ENCODE data around the gene GNRHR. TPM values are rescaled to one million over a fixed set of nuclear protein-coding genes. Genes with fewer than 3 reads are reported as not detected.

The GNRHR gene
- polyA plus RNA-seq, 1 donor (not counting 4 experiments of a cell fraction or from before 2014, with no cell fraction given) = 0.24 TPM

DNA sequence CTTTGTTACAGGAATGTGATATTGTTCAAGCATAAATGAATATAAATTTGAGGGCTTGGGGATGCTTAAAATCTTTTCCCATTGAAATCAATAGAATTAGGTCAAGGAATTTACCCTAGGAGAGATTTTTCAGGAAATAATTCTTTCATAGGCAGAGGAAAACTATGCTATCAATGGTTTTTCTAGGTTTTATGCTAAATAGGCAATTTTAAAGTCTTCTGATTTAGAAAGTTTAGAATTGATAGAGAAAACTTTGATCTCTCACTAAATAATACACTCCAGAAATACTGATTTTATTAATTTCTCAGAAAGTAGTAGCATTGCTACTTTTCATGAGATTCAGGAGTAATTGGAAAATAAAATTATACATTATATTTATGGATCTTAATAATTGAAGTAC is 36.5 kb upstream of the GNRHR start:
- no peaks in the 10 kb centered on the region for H4K20me1 ChIP-seq (ENCODE audit: control insufficient read depth, extremely low read depth, insufficient read depth, low read length)
- H2AFZ ChIP-seq (ENCODE audit: control insufficient read depth, low read length) = no peak overlapping the region
- FAIRE-seq (no peak), DNase-seq (ENCODE audit: low read depth, low spot score) (no peak)
- no peaks in the 10 kb centered on the region for H3K27me3 ChIP-seq (ENCODE audit: control insufficient read depth, extremely low read depth, insufficient read depth, low read length)
- no peak overlapping the region for H3K9ac ChIP-seq (ENCODE audit: control insufficient read depth, extremely low read depth, insufficient read depth, low read length)
- no peak overlapping the region for H3K4me3 ChIP-seq (ENCODE audit: control insufficient read depth in 2 of 3, extremely low read depth in 1 of 3, insufficient read depth in 2 of 3, low read depth in 1 of 3, low read length in 3 of 3)
- no peak overlapping the region for H3K27ac ChIP-seq (ENCODE audit: control insufficient read depth, insufficient read depth, low read length)
- no peak for TF ChIP-seq EZH2 (IDR thresholded peaks at IDR 0.05; ENCODE audit: low read length)
- TF ChIP-seq, protein P1, sequence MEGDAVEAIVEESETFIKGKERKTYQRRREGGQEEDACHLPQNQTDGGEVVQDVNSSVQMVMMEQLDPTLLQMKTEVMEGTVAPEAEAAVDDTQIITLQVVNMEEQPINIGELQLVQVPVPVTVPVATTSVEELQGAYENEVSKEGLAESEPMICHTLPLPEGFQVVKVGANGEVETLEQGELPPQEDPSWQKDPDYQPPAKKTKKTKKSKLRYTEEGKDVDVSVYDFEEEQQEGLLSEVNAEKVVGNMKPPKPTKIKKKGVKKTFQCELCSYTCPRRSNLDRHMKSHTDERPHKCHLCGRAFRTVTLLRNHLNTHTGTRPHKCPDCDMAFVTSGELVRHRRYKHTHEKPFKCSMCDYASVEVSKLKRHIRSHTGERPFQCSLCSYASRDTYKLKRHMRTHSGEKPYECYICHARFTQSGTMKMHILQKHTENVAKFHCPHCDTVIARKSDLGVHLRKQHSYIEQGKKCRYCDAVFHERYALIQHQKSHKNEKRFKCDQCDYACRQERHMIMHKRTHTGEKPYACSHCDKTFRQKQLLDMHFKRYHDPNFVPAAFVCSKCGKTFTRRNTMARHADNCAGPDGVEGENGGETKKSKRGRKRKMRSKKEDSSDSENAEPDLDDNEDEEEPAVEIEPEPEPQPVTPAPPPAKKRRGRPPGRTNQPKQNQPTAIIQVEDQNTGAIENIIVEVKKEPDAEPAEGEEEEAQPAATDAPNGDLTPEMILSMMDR (optimal IDR thresholded peaks at IDR 0.05 in 1 of 3, IDR thresholded peaks at IDR 0.05 in 1 of 3, conservative IDR thresholded peaks at IDR 0.05 in 1 of 3; ENCODE audit: extremely low read depth in 1 of 3, insufficient read depth in 2 of 3, low read length in 3 of 3) = no peak
- H3K4me1 ChIP-seq (ENCODE audit: control insufficient read depth, extremely low read depth, insufficient read depth, low read length) = no peaks in the 10 kb centered on the region
- dilution Hi-C loops (cut with MboI; ENCODE audit: extremely low pct_ligation_motif_present, low sequenced_read_pairs) = no loop called here
- no peaks in the 10 kb centered on the region for H3K9me1 ChIP-seq (ENCODE audit: control insufficient read depth, extremely low read depth, insufficient read depth, low read length)
- H3K9me3 ChIP-seq (ENCODE audit: control insufficient read depth, low read depth, low read length) = no peaks in the 10 kb centered on the region
- no peaks in the 10 kb centered on the region for H3K79me2 ChIP-seq (ENCODE audit: control insufficient read depth, insufficient read depth, low read length)
- no peak overlapping the region for H3K4me2 ChIP-seq (ENCODE audit: control insufficient read depth, extremely low read depth, insufficient read depth, low read depth, low read length)
- H3K36me3 ChIP-seq (ENCODE audit: control insufficient read depth in 2 of 2, extremely low read depth in 1 of 2, insufficient read depth in 2 of 2, low read length in 2 of 2) = no peaks in the 10 kb centered on the region

DNA sequence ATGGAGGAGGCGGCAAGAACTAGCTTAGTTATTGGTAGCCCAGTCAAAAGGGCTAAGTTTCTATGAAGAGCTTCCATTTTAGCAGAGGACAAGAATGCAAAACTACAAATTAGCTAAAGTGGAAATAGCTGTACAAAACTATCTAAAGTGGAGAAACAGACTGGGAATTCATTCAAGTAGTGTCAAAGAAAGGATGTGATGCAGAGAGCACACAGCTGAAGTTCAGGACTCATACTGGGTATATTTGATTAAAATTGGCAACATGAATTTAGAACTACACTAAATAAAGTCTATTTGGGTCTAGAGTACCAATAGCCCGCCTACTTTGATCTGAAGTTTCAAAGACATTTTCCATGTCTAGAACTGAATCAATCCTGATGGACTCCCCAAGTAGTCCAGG is 33.1 kb upstream of the GNRHR start:
- no peaks in the 10 kb centered on the region for H3K4me1 ChIP-seq (ENCODE audit: control insufficient read depth, extremely low read depth, insufficient read depth, low read length)
- no peak overlapping the region for H3K4me3 ChIP-seq (ENCODE audit: control insufficient read depth in 2 of 3, extremely low read depth in 1 of 3, insufficient read depth in 2 of 3, low read depth in 1 of 3, low read length in 3 of 3)
- dilution Hi-C loops (cut with MboI; ENCODE audit: extremely low pct_ligation_motif_present, low sequenced_read_pairs) = no loop called here
- DNase-seq (ENCODE audit: low read depth, low spot score) (no peak), FAIRE-seq (no peak)
- H3K4me2 ChIP-seq (ENCODE audit: control insufficient read depth, extremely low read depth, insufficient read depth, low read depth, low read length) = no peak overlapping the region
- H3K9me1 ChIP-seq (ENCODE audit: control insufficient read depth, extremely low read depth, insufficient read depth, low read length) = no peaks in the 10 kb centered on the region
- no peak for TF ChIP-seq EZH2 (IDR thresholded peaks at IDR 0.05; ENCODE audit: low read length)
- no peaks in the 10 kb centered on the region for H3K9me3 ChIP-seq (ENCODE audit: control insufficient read depth, low read depth, low read length)
- H3K36me3 ChIP-seq (ENCODE audit: control insufficient read depth in 2 of 2, extremely low read depth in 1 of 2, insufficient read depth in 2 of 2, low read length in 2 of 2) = no peaks in the 10 kb centered on the region
- H3K9ac ChIP-seq (ENCODE audit: control insufficient read depth, extremely low read depth, insufficient read depth, low read length) = no peak overlapping the region
- no peak overlapping the region for H3K27ac ChIP-seq (ENCODE audit: control insufficient read depth, insufficient read depth, low read length)
- H3K27me3 ChIP-seq (ENCODE audit: control insufficient read depth, extremely low read depth, insufficient read depth, low read length) = no peaks in the 10 kb centered on the region
- no peak overlapping the region for H2AFZ ChIP-seq (ENCODE audit: control insufficient read depth, low read length)
- H3K79me2 ChIP-seq (ENCODE audit: control insufficient read depth, insufficient read depth, low read length) = no peaks in the 10 kb centered on the region
- no peaks in the 10 kb centered on the region for H4K20me1 ChIP-seq (ENCODE audit: control insufficient read depth, extremely low read depth, insufficient read depth, low read length)

DNA sequence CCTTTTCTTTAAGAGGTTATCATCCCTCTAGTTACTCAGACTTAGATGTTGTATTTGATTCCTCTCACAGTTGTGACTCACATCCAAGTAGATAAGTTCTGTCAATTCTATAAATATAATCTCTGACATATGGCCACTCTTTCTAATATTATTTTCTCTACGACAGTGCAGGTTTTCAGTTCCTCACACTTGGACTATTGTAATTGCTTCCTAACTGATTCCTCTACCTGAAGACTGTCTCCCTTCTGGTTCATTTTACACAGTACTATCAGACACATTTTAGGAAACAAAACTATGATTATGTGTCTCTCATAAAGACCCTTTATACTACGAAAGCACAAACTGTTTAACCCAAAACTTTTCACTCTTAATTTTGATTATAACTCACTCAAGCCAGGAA is 31.3 kb upstream of the GNRHR start:
- H3K4me2 ChIP-seq (ENCODE audit: control insufficient read depth, extremely low read depth, insufficient read depth, low read depth, low read length) = no peak overlapping the region
- H3K27me3 ChIP-seq (ENCODE audit: control insufficient read depth, extremely low read depth, insufficient read depth, low read length) = no peaks in the 10 kb centered on the region
- FAIRE-seq = no peak
- TF ChIP-seq, protein P1 (optimal IDR thresholded peaks at IDR 0.05 in 1 of 3, IDR thresholded peaks at IDR 0.05 in 1 of 3, conservative IDR thresholded peaks at IDR 0.05 in 1 of 3; ENCODE audit: extremely low read depth in 1 of 3, insufficient read depth in 2 of 3, low read length in 3 of 3) = no peak
- TF ChIP-seq EZH2 (IDR thresholded peaks at IDR 0.05; ENCODE audit: low read length) = no peak
- H3K9me3 ChIP-seq (ENCODE audit: control insufficient read depth, low read depth, low read length) = no peaks in the 10 kb centered on the region
- H3K27ac ChIP-seq (ENCODE audit: control insufficient read depth, insufficient read depth, low read length) = no peak overlapping the region
- no peaks in the 10 kb centered on the region for H4K20me1 ChIP-seq (ENCODE audit: control insufficient read depth, extremely low read depth, insufficient read depth, low read length)
- no peaks in the 10 kb centered on the region for H3K36me3 ChIP-seq (ENCODE audit: control insufficient read depth in 2 of 2, extremely low read depth in 1 of 2, insufficient read depth in 2 of 2, low read length in 2 of 2)
- no peak overlapping the region for H2AFZ ChIP-seq (ENCODE audit: control insufficient read depth, low read length)
- H3K4me3 ChIP-seq (ENCODE audit: control insufficient read depth in 2 of 3, extremely low read depth in 1 of 3, insufficient read depth in 2 of 3, low read depth in 1 of 3, low read length in 3 of 3) = no peak overlapping the region
- no peak overlapping the region for H3K9ac ChIP-seq (ENCODE audit: control insufficient read depth, extremely low read depth, insufficient read depth, low read length)
- dilution Hi-C loops (cut with MboI; ENCODE audit: extremely low pct_ligation_motif_present, low sequenced_read_pairs) = no loop called here
- H3K79me2 ChIP-seq (ENCODE audit: control insufficient read depth, insufficient read depth, low read length) = no peaks in the 10 kb centered on the region
- no peak for DNase-seq (ENCODE audit: low read depth, low spot score)
- H3K9me1 ChIP-seq (ENCODE audit: control insufficient read depth, extremely low read depth, insufficient read depth, low read length) = no peaks in the 10 kb centered on the region
- H3K4me1 ChIP-seq (ENCODE audit: control insufficient read depth, extremely low read depth, insufficient read depth, low read length) = no peaks in the 10 kb centered on the region
